Esophagus squamous epithelium (tissue), 5 donors: Measurements from ENCODE around the gene SPRY2. TPM values are rescaled to one million over a fixed set of nuclear protein-coding genes. Genes with fewer than 3 reads are reported as not detected.

ENCODE experiments used
- DNase-seq: peaks from one replicate; lab custom pipeline; 2025; lab: John Stamatoyannopoulos, UW
- H3K27ac ChIP-seq, 4 donors: fragments of 200-600 bp; sonication (generic); one replicate each; pipeline ENCODE4 v1.5.1; 2016 to 2019; ENCODE audit warnings: mild to moderate bottlenecking in 1 of 4
- H3K27me3 ChIP-seq, 4 donors: fragments of 200-600 bp; sonication (generic); 1 replicate in 3 of 4; 2 replicates in 1 of 4; pipeline versions ENCODE4 v1.5.1 to v1.6.0; 2017 to 2021; ENCODE audit warnings: antibody characterized with exemption in 1 of 4
- H3K36me3 ChIP-seq, 3 donors: fragments of 200-600 bp; sonication (generic); one replicate each; pipeline ENCODE4 v1.5.1; 2016 to 2019
- H3K4me1 ChIP-seq, 3 donors: fragments of 200-600 bp; sonication (generic); one replicate each; pipeline ENCODE4 v1.5.1; 2017 to 2019
- H3K4me3 ChIP-seq, 4 donors: fragments of 200-600 bp; sonication (generic); 1 replicate in 3 of 4; 2 replicates in 1 of 4; pipeline ENCODE4 v1.5.1; 2016 to 2019; ENCODE audit warnings: mild to moderate bottlenecking in 2 of 4, moderate library complexity in 1 of 4
- H3K9me3 ChIP-seq, 3 donors: fragments of 200-600 bp; sonication (generic); one replicate each; pipeline ENCODE4 v1.5.1; 2016 to 2019
- POLR2A ChIP-seq, 4 donors: fragments of 450-650 bp; IDR thresholded peaks; one replicate each; pipeline ENCODE4 v1.6.1; 2017; ENCODE audit warnings: antibody characterized with exemption in 4 of 4, mild to moderate bottlenecking in 4 of 4, moderate library complexity in 3 of 4
- WGBS, 2 donors: methylation state at CpG; one replicate each; pipeline ENCODE4 v1.1.5; 2018; 5-methylcytosine and 5-hydroxymethylcytosine counted together
- intact Hi-C: fragments of 100-400 bp; cut with DNase I; formaldehyde crosslinking; loops from one replicate; pipeline ENCODE4 v1.15.0; 2022
- total RNA-seq, 4 donors: library from RNA; depleted of rRNA; stranded (reverse); fragments of >200 nt; gene quantifications; one replicate each; pipeline ENCODE4 v1.1.0, GENCODE V29; 2016
- TF ChIP-seq, protein P1 (sequence below), 6 experiments: fragments of 450-650 bp in 4 of 6; fragments of 200-600 bp in 2 of 6; sonication (generic) in 2 of 6; IDR thresholded peaks; one replicate each; pipeline ENCODE4 v1.5.1; 2016 to 2019; ENCODE audit warnings: antibody characterized with exemption in 6 of 6, mild to moderate bottlenecking in 4 of 6, moderate library complexity in 4 of 6
- donor health status: DM: yes; HTN: yes; CAD: no.

Gene SPRY2
- total RNA-seq, 4 donors from 2014 or later: 4.5 to 29.0 (median 16.5) TPM

DNA sequence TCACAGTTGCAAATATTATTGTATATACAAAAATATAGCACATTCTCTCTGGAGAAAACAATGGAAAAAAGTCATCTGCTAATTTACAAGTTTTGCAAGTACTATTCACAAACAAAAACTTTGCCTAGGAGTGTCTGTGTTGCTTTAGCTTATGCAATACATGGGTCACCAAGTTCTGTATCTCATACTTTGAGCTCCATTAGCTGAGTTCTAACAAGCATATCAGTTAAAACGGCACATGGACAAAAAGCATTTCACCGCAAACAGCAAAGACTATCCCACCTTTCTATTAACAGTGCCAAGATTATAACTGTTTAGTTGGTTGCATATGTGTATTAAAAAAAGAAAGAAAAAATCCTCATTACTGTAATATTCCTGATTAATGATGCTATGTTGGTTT is 4.6 kb downstream of the SPRY2 start:
- WGBS, 2 donors: 37 to 38% methylated on average over 2 of the region's 2 CpGs
- no peak for TF ChIP-seq POLR2A (IDR thresholded peaks at IDR 0.05)
- TF ChIP-seq, protein P1, sequence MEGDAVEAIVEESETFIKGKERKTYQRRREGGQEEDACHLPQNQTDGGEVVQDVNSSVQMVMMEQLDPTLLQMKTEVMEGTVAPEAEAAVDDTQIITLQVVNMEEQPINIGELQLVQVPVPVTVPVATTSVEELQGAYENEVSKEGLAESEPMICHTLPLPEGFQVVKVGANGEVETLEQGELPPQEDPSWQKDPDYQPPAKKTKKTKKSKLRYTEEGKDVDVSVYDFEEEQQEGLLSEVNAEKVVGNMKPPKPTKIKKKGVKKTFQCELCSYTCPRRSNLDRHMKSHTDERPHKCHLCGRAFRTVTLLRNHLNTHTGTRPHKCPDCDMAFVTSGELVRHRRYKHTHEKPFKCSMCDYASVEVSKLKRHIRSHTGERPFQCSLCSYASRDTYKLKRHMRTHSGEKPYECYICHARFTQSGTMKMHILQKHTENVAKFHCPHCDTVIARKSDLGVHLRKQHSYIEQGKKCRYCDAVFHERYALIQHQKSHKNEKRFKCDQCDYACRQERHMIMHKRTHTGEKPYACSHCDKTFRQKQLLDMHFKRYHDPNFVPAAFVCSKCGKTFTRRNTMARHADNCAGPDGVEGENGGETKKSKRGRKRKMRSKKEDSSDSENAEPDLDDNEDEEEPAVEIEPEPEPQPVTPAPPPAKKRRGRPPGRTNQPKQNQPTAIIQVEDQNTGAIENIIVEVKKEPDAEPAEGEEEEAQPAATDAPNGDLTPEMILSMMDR (IDR thresholded peaks at IDR 0.05): no peak
- intact Hi-C loops: no loop called here
- Histone ChIP-seq H3K9me3 (no peaks in the 10 kb centered on the region), H3K27me3 (peaks cover 0 to 4% (median 0%) of the 10 kb centered on the region in 4 donors), H3K4me3 (peak overlapping the region; percentile 7 to 91 (median 77)), H3K36me3 (peaks cover 0 to 30% (median 6%) of the 10 kb centered on the region in 3 donors), H3K27ac (peak overlapping the region in 2 of 4 donors; percentile 94 to 98), H3K4me1 (peaks cover 13 to 62% (median 13%) of the 10 kb centered on the region in 3 donors)
- no peak for DNase-seq

DNA sequence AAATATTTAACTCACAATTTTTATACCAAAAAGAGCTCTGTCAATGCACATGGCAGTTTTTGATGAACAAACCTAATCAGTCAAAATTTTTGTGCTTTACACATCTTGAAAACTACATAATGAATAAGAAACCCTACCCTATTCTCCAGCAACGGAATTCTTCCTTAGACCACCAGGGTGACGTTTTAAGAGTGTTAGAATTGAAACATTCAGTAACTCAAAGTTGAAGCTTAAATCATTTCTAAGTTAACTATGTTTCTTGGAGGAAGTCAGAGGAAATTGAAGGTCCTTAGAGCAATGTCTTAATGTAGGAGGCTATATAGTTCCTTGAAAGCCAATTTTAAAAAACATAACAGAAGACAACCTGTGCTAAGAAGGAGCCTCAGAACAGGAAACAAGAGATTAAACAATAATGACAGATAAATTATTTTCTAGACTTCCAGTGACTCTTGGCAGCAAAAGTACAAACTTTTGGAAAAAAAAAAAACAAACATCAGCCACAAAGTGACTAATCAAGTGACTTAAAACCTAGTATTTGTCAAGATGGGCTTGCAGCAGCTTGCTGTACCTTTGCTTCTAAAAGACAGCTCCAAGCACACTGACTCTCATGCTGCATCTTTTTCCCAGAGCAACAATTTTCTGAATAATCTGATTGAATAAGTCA is 6.2 kb downstream of the SPRY2 start:
- Histone ChIP-seq H3K4me1 (peaks cover 13 to 64% (median 13%) of the 10 kb centered on the region in 3 donors), H3K36me3 (peaks cover 0 to 30% (median 6%) of the 10 kb centered on the region in 3 donors), H3K27me3 (no peaks in the 10 kb centered on the region), H3K9me3 (no peaks in the 10 kb centered on the region), H3K4me3 (no peak overlapping the region), H3K27ac (peak overlapping the region in 2 of 4 donors; percentile 1 to 98)
- intact Hi-C loops: no loop called here
- 27 to 28% methylated on average over 2 of the region's 2 CpGs for WGBS, 2 donors
- no peak for DNase-seq
- TF ChIP-seq POLR2A (IDR thresholded peaks at IDR 0.05): no peak
- TF ChIP-seq, protein P1 (IDR thresholded peaks at IDR 0.05): no peak

DNA sequence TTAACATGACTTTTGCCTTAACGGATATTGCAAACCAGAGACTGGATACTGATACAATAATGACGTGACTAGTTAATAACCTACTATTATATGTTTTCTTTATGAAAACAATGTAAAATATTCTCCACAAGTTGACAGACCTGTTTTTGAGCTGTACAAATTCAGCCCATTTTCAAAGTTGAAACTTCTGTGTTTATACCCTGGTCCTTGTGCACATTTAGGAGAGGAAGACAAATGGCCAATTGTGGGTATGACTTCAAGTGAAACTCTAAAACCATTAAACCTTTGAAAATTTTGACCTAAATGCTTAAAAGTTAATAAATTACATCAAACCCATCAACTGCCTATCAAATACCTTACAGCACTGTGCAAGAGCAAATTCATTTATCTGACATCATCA is 8.9 kb downstream of the SPRY2 start:
- H3K36me3 ChIP-seq: peaks cover 0 to 30% (median under 1%) of the 10 kb centered on the region in 3 donors
- TF ChIP-seq, protein P1 (IDR thresholded peaks at IDR 0.05): no peak
- no peak for TF ChIP-seq POLR2A (IDR thresholded peaks at IDR 0.05)
- no peaks in the 10 kb centered on the region for H3K27me3 ChIP-seq
- H3K4me3 ChIP-seq: no peak overlapping the region
- no peaks in the 10 kb centered on the region for H3K9me3 ChIP-seq
- peaks cover 9 to 47% (median 9%) of the 10 kb centered on the region in 3 donors for H3K4me1 ChIP-seq
- no peak for DNase-seq
- H3K27ac ChIP-seq: no peak overlapping the region
- intact Hi-C loops: no loop called here
- WGBS, 2 donors: 59 to 62% methylated on average over 2 of the region's 2 CpGs

DNA sequence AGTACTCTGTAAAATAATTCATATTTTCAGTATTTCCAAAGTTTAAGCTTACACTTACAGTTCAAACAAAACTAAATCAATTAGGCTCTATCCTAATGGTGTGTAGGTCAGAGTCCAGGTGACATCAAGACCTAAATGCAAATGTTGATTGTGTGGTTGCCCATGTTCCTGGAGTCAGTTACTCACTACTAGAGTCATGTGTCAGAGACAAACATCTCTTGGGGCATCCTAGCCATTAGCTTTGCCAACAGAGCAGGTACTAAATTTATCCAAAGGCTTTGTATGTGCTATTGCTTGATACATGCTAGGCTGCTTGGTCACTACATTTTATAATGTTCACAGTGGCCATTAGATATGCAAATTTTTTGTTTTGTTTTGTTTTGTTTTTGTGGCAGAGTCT is 11.7 kb downstream of the SPRY2 start:
- H3K27ac ChIP-seq: no peak overlapping the region
- intact Hi-C loops: no loop called here
- H3K36me3 ChIP-seq: peaks cover 0 to 28% (median 0%) of the 10 kb centered on the region in 3 donors
- no peaks in the 10 kb centered on the region for H3K9me3 ChIP-seq
- TF ChIP-seq, protein P1 (IDR thresholded peaks at IDR 0.05): no peak
- TF ChIP-seq POLR2A (IDR thresholded peaks at IDR 0.05): no peak
- no peak for DNase-seq
- peaks cover 0 to 20% (median 0%) of the 10 kb centered on the region in 3 donors for H3K4me1 ChIP-seq
- H3K4me3 ChIP-seq: no peak overlapping the region
- no peaks in the 10 kb centered on the region for H3K27me3 ChIP-seq

DNA sequence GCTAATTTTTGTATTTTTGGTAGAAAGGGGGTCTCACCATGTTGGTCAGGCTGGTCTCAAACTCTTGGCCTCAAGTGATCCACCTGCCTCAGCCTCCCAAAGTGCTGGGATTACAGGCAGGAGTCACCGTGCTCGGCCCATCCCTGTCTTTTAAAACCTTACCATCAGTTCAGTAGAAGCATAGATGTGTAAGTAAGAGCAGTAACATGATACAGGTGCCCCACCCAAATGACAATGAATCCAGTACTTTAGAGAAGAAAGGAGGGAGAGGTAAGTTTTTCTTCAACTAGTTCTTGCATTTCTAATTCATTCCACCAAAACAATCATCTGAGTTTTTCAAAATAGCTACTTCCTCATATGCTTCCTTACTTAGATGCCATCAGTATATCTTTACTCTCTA is 21.9 kb downstream of the SPRY2 start:
- Histone ChIP-seq H3K27ac (no peak overlapping the region), H3K36me3 (no peaks in the 10 kb centered on the region), H3K4me3 (no peak overlapping the region), H3K4me1 (no peaks in the 10 kb centered on the region), H3K27me3 (no peaks in the 10 kb centered on the region), H3K9me3 (no peaks in the 10 kb centered on the region)
- WGBS, 2 donors: 92% methylated on average over 2 of the region's 2 CpGs; no CpG with 5 or more reads in 1 of the 2 donors
- intact Hi-C loops: no loop called here
- TF ChIP-seq POLR2A (IDR thresholded peaks at IDR 0.05): no peak
- TF ChIP-seq, protein P1 (IDR thresholded peaks at IDR 0.05): no peak
- no peak for DNase-seq
